Astrocyte (in vitro differentiated cells and primary cell): Measurements from ENCODE around the gene PHF1. TPM values are rescaled to one million over a fixed set of nuclear protein-coding genes. Genes with fewer than 3 reads are reported as not detected.

ENCODE experiments used
- DNase-seq: peaks from one replicate; pipeline ENCODE4 v3.0.0-alpha.2; 2010; ENCODE audit warnings: low read depth
- FAIRE-seq: peaks from 2 replicates; lab custom pipeline; 2011; peaks lifted over from hg19 to GRCh38; lab: Jason Lieb, UNC
- H2AFZ ChIP-seq: 2 replicates; pipeline ENCODE4 v1.6.0; 2012; ENCODE audit warnings: low read depth, low read length, inconsistent platforms
- H3K27ac ChIP-seq: 2 replicates; pipeline ENCODE4 v1.5.1; 2011; ENCODE audit warnings: low read depth, low read length, inconsistent platforms
- H3K27me3 ChIP-seq: 2 replicates; pipeline ENCODE4 v1.6.0; 2011; ENCODE audit warnings: low read length, inconsistent platforms; ENCODE audit not compliant: insufficient read depth
- H3K36me3 ChIP-seq: 2 replicates; pipeline ENCODE4 v1.5.1; 2011; ENCODE audit warnings: low read length, inconsistent platforms; ENCODE audit not compliant: insufficient read depth
- H3K4me1 ChIP-seq: 2 replicates; pipeline ENCODE4 v1.5.1; 2011; ENCODE audit warnings: low read length, inconsistent platforms; ENCODE audit not compliant: insufficient read depth
- H3K4me2 ChIP-seq: 2 replicates; pipeline ENCODE4 v1.6.0; 2012; ENCODE audit warnings: low read length, inconsistent platforms
- H3K4me3 ChIP-seq: 2 replicates; pipeline ENCODE4 v1.5.1; 2011; ENCODE audit warnings: low read depth, mild to moderate bottlenecking, low read length, inconsistent platforms; ENCODE audit not compliant: insufficient read depth
- H3K79me2 ChIP-seq: 2 replicates; pipeline ENCODE4 v1.6.0; 2012; ENCODE audit warnings: mild to moderate bottlenecking, low read length, inconsistent platforms; ENCODE audit not compliant: insufficient read depth
- H3K9ac ChIP-seq: 2 replicates; pipeline ENCODE4 v1.6.0; 2012; ENCODE audit warnings: mild to moderate bottlenecking, low read length, inconsistent platforms
- H3K9me3 ChIP-seq: 2 replicates; pipeline ENCODE4 v1.5.1; 2012; ENCODE audit warnings: low read depth, mild to moderate bottlenecking, low read length, inconsistent platforms; ENCODE audit not compliant: insufficient read depth
- H4K20me1 ChIP-seq: 2 replicates; pipeline ENCODE4 v1.6.0; 2012; ENCODE audit warnings: low read length, inconsistent platforms; ENCODE audit not compliant: insufficient read depth
- H3K27ac Mint-ChIP-seq: one replicate; pipeline ENCODE4 v1.8.0; 2021; ENCODE audit warnings: mild to moderate bottlenecking, mixed read lengths; ENCODE audit not compliant: unreplicated experiment
- H3K27me3 Mint-ChIP-seq: one replicate; pipeline ENCODE4 v1.8.0; 2021; ENCODE audit warnings: low read depth, mixed read lengths; ENCODE audit not compliant: unreplicated experiment
- H3K36me3 Mint-ChIP-seq: one replicate; pipeline ENCODE4 v1.8.0; 2021; ENCODE audit warnings: low read depth, mixed read lengths; ENCODE audit not compliant: unreplicated experiment
- H3K4me1 Mint-ChIP-seq: one replicate; pipeline ENCODE4 v1.8.0; 2021; ENCODE audit warnings: low read depth, mixed read lengths; ENCODE audit not compliant: unreplicated experiment
- H3K4me3 Mint-ChIP-seq: one replicate; pipeline ENCODE4 v1.8.0; 2021; ENCODE audit warnings: mild to moderate bottlenecking, moderate library complexity, mixed read lengths; ENCODE audit not compliant: unreplicated experiment
- H3K9me3 Mint-ChIP-seq: one replicate; pipeline ENCODE4 v1.8.0; 2021; ENCODE audit warnings: mild to moderate bottlenecking, mixed read lengths; ENCODE audit not compliant: unreplicated experiment
- EZH2 ChIP-seq: IDR thresholded peaks from 2 replicates; pipeline ENCODE4 v1.6.1; 2012; ENCODE audit warnings: mild to moderate bottlenecking, low read length, inconsistent platforms; ENCODE audit not compliant: insufficient read depth
- total RNA-seq: library from RNA; stranded (reverse); gene quantifications from 2 replicates; pipeline ENCODE4 v1.2.1, GENCODE V29; 2021
- TF ChIP-seq, protein P1 (sequence below): IDR thresholded peaks from 2 replicates; pipeline ENCODE4 v1.5.1; 2011; ENCODE audit warnings: low read depth, mild to moderate bottlenecking, inconsistent platforms, low read length, moderate library complexity; ENCODE audit not compliant: insufficient read depth

PHF1 gene
- total RNA-seq, 1 donor from 2014 or later = 34.3 TPM

DNA sequence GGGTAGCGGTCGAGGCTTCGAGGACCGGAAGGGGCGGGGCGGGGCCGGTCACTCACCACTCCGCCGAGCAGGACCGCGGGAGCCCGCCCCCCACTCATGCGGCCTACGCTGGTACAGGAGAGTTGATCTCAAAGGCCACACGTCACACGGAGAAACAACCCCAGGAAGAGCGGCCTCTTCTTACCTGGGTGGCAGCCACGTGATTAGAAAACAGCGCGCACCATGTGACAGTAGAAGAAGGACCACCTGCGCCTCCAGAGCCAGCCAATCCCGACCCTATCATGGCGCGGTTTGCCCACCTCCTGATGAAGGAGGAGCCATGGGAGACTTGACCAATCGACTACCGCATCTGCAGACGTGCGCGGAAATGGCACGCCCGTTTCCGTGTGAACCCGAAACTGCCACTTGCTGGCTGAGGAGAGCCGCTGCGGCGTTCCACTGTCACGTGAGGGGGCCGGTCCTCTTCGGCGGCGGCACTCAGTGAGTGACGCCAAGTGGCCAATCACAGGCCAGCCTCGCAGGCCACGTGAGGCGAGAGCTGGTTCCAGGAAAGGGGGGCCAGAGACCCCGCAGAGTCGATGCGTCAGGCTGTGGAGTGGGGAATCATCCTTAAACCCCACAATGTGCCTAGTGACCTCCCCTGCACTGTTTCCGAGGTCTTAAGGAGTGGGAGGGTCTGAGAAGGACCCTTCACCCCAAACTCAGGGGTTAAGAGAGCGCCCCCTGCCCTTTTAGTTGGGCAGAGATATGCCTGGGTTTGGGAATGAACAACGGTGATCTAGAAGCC, 7.3 kb downstream of the PHF1 start, which contains the start of gene CUTA:
CUTA (minus strand) TSS at position 205 of the 787 bp plus-strand sequence; CDS start at position 98, 107 bp downstream.
- Mint-ChIP-seq H3K9me3 (no peaks in the 10 kb centered on the region), H3K27me3 (no peaks in the 10 kb centered on the region), H3K36me3 (peaks cover 9% of the 10 kb centered on the region), H3K4me1 (peaks cover 40% of the 10 kb centered on the region), H3K4me3 (peak within 1 kb of the TSS; percentile 98), H3K27ac (peak within 1 kb of the TSS; percentile 98)
- H3K9me3 ChIP-seq = no peaks in the 10 kb centered on the region
- peak within 1 kb of the TSS; percentile 82 for H3K4me3 ChIP-seq
- TF ChIP-seq, protein P1, sequence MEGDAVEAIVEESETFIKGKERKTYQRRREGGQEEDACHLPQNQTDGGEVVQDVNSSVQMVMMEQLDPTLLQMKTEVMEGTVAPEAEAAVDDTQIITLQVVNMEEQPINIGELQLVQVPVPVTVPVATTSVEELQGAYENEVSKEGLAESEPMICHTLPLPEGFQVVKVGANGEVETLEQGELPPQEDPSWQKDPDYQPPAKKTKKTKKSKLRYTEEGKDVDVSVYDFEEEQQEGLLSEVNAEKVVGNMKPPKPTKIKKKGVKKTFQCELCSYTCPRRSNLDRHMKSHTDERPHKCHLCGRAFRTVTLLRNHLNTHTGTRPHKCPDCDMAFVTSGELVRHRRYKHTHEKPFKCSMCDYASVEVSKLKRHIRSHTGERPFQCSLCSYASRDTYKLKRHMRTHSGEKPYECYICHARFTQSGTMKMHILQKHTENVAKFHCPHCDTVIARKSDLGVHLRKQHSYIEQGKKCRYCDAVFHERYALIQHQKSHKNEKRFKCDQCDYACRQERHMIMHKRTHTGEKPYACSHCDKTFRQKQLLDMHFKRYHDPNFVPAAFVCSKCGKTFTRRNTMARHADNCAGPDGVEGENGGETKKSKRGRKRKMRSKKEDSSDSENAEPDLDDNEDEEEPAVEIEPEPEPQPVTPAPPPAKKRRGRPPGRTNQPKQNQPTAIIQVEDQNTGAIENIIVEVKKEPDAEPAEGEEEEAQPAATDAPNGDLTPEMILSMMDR = no peak
- TF ChIP-seq EZH2 = no peak
- peaks cover 38% of the 10 kb centered on the region for H4K20me1 ChIP-seq
- DNase-seq (peak; percentile 100), FAIRE-seq (peak; percentile 88)
- H3K4me1 ChIP-seq = peaks cover 32% of the 10 kb centered on the region
- peaks cover 35% of the 10 kb centered on the region for H3K79me2 ChIP-seq
- H3K4me2 ChIP-seq = peak within 1 kb of the TSS; percentile 97
- H3K27ac ChIP-seq = peak within 1 kb of the TSS; percentile 98
- peak within 1 kb of the TSS; percentile 78 for H2AFZ ChIP-seq
- H3K9ac ChIP-seq = peak within 1 kb of the TSS; percentile 93
- peaks cover 8% of the 10 kb centered on the region for H3K36me3 ChIP-seq
- no peaks in the 10 kb centered on the region for H3K27me3 ChIP-seq

DNA sequence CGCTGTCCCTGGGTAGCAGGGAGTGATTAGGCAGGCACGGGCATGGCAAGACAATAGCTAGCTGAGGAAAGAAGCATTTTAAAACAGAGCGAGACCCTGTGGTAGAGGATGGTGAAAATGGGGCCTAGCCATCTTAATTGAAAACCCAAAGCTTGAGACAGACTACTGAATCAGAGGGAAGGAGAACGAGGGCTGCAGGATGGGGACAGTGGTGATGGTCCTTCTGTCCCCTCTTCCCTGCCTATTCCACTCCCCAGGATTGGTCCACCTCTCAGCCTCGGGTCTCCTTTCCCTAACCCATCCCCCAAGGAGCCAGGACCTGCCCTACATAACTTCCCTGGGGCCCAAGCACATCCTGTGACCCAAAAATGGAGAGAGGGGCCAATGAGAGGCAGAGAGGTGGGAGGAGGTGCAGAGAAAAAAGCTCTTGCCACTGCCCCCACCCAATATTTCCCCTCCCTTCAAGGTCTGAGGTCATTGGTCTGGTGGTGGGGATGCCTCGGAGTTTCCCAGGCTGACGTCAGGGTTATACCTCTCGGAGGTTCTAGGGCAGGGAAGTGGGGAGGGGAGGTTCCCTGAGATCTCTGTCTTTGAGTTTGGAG, 8.0 kb downstream of the PHF1 start:
- TF ChIP-seq, protein P1 = no peak
- Mint-ChIP-seq H3K4me3 (peak overlapping the region; percentile 98), H3K4me1 (peaks cover 37% of the 10 kb centered on the region), H3K27me3 (no peaks in the 10 kb centered on the region), H3K9me3 (no peaks in the 10 kb centered on the region), H3K36me3 (peaks cover 5% of the 10 kb centered on the region), H3K27ac (peak overlapping the region; percentile 98)
- Histone ChIP-seq H3K36me3 (peaks cover 6% of the 10 kb centered on the region), H3K27ac (peak overlapping the region; percentile 98), H3K27me3 (no peaks in the 10 kb centered on the region), H3K79me2 (peaks cover 34% of the 10 kb centered on the region), H3K4me3 (peak overlapping the region; percentile 42), H3K9me3 (no peaks in the 10 kb centered on the region), H3K9ac (peak overlapping the region; percentile 78), H4K20me1 (peaks cover 31% of the 10 kb centered on the region), H3K4me1 (peaks cover 32% of the 10 kb centered on the region), H2AFZ (peak overlapping the region; percentile 65), H3K4me2 (peak overlapping the region; percentile 97)
- DNase-seq (peak; percentile 25), FAIRE-seq (no peak)
